ENCODE measurements around the gene KLRF2.
A peak's percentile ranks its signal among the peaks of the same experiment; 100 is the strongest.

The KLRF2 gene

DNA sequence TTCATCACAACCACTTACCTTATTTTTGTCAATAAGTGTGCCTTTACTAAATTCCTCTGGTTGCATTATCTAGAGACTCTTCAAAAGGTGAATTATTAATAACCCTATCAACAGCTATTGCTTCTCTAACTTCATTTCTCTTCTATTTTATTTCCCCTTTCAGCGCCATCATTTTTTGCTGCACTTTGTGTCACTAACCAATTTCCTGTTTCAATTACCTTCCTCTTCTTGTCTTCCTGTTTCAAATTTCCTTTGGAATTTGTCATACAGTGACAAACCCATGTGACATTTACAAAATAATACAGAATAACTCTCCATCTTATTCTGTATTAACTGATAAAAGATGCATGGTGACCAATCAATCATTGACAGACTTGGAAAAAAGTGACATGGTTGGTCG is 63.1 kb downstream of the KLRF2 start:
- H3K27me3 ChIP-seq (ENCODE audit: insufficient read depth, poor library complexity, severe bottlenecking): no peaks in the 10 kb centered on the region
- TF ChIP-seq, protein P1, sequence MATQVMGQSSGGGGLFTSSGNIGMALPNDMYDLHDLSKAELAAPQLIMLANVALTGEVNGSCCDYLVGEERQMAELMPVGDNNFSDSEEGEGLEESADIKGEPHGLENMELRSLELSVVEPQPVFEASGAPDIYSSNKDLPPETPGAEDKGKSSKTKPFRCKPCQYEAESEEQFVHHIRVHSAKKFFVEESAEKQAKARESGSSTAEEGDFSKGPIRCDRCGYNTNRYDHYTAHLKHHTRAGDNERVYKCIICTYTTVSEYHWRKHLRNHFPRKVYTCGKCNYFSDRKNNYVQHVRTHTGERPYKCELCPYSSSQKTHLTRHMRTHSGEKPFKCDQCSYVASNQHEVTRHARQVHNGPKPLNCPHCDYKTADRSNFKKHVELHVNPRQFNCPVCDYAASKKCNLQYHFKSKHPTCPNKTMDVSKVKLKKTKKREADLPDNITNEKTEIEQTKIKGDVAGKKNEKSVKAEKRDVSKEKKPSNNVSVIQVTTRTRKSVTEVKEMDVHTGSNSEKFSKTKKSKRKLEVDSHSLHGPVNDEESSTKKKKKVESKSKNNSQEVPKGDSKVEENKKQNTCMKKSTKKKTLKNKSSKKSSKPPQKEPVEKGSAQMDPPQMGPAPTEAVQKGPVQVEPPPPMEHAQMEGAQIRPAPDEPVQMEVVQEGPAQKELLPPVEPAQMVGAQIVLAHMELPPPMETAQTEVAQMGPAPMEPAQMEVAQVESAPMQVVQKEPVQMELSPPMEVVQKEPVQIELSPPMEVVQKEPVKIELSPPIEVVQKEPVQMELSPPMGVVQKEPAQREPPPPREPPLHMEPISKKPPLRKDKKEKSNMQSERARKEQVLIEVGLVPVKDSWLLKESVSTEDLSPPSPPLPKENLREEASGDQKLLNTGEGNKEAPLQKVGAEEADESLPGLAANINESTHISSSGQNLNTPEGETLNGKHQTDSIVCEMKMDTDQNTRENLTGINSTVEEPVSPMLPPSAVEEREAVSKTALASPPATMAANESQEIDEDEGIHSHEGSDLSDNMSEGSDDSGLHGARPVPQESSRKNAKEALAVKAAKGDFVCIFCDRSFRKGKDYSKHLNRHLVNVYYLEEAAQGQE (IDR thresholded peaks at IDR 0.05; ENCODE audit: insufficient replicate concordance, low read depth): no peak
- TF ChIP-seq SPI1 (IDR thresholded peaks at IDR 0.05; ENCODE audit: borderline replicate concordance, low read depth): peak; percentile 59; the same call in 1 of the 2 replicates
- TF ChIP-seq POLR2AphosphoS5 (IDR thresholded peaks at IDR 0.05; ENCODE audit: low read depth): no peak
- peak; percentile 66 for TF ChIP-seq GABPA (IDR thresholded peaks at IDR 0.05; ENCODE audit: low read depth)
- peak overlapping the region; percentile 62 for H3K27ac ChIP-seq (replicated peaks)
- H3K4me3 ChIP-seq (replicated peaks; ENCODE audit: insufficient read depth, low read length): no peak overlapping the region
- peak in 1 of 2 experiments; percentile 31 for DNase-seq (ENCODE audit: low read depth in 1 of 2, low spot score in 1 of 2)

Measured in HL-60 (cell line).